ENCODE data around the gene ABCB9. TPM values are rescaled to one million over a fixed set of nuclear protein-coding genes. Genes with fewer than 3 reads are reported as not detected.

ABCB9 gene
- total RNA-seq, 1 donor from 2014 or later = 1.2 TPM

DNA sequence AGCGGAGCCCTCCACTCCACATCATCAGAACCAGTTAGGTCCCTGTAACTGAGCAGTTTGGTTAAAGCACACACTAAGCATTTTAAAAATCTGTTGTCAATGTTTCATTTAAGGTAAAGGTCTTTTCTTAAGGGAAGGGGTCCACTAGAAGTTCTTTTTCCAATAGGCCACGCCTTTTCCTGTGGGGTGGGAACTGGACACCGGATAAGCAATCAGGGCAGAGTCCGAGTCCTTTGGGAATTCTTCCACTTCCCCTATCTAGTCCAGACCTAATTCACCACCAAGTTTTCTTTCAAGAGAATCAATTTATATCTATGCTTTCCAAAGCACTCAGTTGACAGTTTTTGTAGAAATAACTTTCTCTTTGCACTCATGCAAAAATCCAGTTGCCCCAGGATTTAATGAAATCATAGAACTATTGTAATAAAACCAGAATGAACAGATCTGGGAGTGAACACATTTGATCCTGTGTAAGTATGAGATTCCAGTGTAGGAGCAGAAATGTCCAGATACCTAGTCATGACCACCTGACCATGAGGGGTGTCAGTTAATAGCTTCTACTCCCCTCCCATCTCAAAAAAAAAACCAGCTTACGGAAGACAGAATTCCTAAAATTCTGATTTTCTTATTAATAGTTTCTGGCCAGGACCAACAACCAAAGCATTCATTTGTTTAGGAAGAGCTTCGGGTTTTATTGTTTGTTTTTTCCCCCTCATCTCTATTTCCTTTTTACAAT, 82.0 kb downstream of the ABCB9 start:
- peak; percentile 45 for ATAC-seq
- DNase-seq (ENCODE audit: low spot score) = peak; percentile 46

- DNase-seq (ENCODE audit: low spot score) = peak; percentile 8
- no peak for ATAC-seq
Measured at GRCh38 chr12:122882908-122883558, 83.2 kb downstream of the ABCB9 start.

DNA sequence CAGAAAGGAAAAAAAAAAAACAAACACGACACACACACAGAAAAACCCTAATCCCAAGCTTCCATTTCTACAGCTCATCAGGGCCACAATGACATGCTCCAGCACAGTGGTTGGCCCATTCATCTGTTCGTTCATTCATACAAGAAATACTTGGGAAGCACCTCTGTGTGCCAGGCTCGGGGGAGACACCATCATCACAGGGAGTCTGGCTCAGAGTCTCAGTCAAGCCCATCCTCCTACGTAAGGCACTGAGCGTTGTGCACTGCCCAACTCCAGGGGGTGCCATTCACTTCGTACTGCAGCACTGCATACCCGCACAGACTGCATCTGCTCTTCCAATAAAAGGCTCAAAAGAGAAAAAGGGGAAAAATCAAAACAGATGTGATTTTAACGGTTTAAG, 85.6 kb downstream of the ABCB9 start:
- ATAC-seq = peak; percentile 32
- no peak for DNase-seq (ENCODE audit: low spot score)

- no peak for ATAC-seq
- DNase-seq (ENCODE audit: low spot score) = peak; percentile 36
Measured at GRCh38 chr12:122880155-122880667, 86.1 kb downstream of the ABCB9 start.

Other genes with a start within 250 kb of the ABCB9 start
- gene HCAR3, start 249.7 kb downstream of the ABCB9 start, total RNA-seq = not detected
- not detected for gene HCAR1, start 235.6 kb downstream of the ABCB9 start, total RNA-seq
- 12.7 TPM for gene DENR, start 213.6 kb downstream of the ABCB9 start, total RNA-seq
- 0.23 TPM for gene CCDC62, start 191.9 kb downstream of the ABCB9 start, total RNA-seq
- gene HIP1R, start 131.0 kb downstream of the ABCB9 start, total RNA-seq = 35.2 TPM
- gene VPS37B, start 70.3 kb downstream of the ABCB9 start, total RNA-seq = 6.6 TPM
- gene OGFOD2, start 8.8 kb upstream of the ABCB9 start, total RNA-seq = 26.1 TPM
- gene ARL6IP4, start 14.2 kb upstream of the ABCB9 start, total RNA-seq = 122 TPM
- 19.2 TPM for gene PITPNM2, start 184.6 kb upstream of the ABCB9 start, total RNA-seq